ENCODE data around the gene VRTN. TPM values are rescaled to one million over a fixed set of nuclear protein-coding genes. Genes with fewer than 3 reads are reported as not detected.

The VRTN gene
- total RNA-seq, 1 experiment from 2014 or later, result 104 TPM

DNA sequence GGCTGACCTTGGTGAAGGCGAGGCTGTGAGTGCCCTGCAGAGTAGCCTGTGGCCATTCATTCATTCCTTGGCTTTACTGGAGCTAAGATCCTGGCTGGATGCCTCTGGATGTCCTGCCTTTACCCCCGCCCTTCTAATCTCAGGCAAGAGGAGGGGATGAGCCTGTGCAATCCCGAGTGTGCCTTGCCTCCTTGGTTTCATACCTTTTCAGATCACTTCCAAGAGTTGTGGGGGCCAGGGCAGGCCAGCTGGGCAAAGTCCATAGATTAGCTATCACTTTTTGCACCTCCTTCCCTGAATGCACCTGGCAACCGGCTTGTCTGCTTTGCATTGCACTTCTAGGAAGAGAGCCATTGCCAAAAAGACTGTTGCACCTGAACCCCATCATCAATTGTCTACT, 1.5 kb downstream of the VRTN start:
- no peaks in the 10 kb centered on the region for H4K20me1 ChIP-seq (ENCODE audit: control insufficient read depth, insufficient read depth, insufficient read length)
- Mint-ChIP-seq H3K36me3 (ENCODE audit: insufficient read depth in 1 of 3, low read depth in 3 of 3) (peaks cover 13 to 30% (median 24%) of the 10 kb centered on the region in 3 experiments; a peak in 6 of 7 replicates), H3K27me3 (ENCODE audit: low read depth) (no peaks in the 10 kb centered on the region), H3K4me3 (peak overlapping the region; percentile 92 to 96), H3K4me1 (peaks cover 49 to 61% of the 10 kb centered on the region in 2 experiments), H3K27ac (peak overlapping the region; percentile 88 to 98 (median 94); a peak in 6 of 7 replicates), H3K9me3 (no peaks in the 10 kb centered on the region; a peak in 1 of 5 replicates)
- H4K8ac ChIP-seq (replicated peaks; ENCODE audit: insufficient read length, low read depth, low read length), result no peak overlapping the region
- H3K4me1 ChIP-seq (ENCODE audit: insufficient read depth, low read length), result peaks cover 3% of the 10 kb centered on the region; the same call in 1 of the 2 replicates
- no peak overlapping the region for H3K14ac ChIP-seq (ENCODE audit: insufficient read depth, low read length)
- H4K5ac ChIP-seq (ENCODE audit: insufficient read length, low read depth, low read length), result no peak overlapping the region
- peaks cover 29% of the 10 kb centered on the region for H3K23me2 ChIP-seq (ENCODE audit: insufficient read length, low read depth, low read length, poor library complexity, severe bottlenecking)
- TF ChIP-seq, protein P1, sequence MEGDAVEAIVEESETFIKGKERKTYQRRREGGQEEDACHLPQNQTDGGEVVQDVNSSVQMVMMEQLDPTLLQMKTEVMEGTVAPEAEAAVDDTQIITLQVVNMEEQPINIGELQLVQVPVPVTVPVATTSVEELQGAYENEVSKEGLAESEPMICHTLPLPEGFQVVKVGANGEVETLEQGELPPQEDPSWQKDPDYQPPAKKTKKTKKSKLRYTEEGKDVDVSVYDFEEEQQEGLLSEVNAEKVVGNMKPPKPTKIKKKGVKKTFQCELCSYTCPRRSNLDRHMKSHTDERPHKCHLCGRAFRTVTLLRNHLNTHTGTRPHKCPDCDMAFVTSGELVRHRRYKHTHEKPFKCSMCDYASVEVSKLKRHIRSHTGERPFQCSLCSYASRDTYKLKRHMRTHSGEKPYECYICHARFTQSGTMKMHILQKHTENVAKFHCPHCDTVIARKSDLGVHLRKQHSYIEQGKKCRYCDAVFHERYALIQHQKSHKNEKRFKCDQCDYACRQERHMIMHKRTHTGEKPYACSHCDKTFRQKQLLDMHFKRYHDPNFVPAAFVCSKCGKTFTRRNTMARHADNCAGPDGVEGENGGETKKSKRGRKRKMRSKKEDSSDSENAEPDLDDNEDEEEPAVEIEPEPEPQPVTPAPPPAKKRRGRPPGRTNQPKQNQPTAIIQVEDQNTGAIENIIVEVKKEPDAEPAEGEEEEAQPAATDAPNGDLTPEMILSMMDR (conservative IDR thresholded peaks at IDR 0.05), result no peak
- peak overlapping the region; percentile 90 for H3K4me2 ChIP-seq (ENCODE audit: insufficient read depth, insufficient read length, low read length)
- no peak overlapping the region for H4K91ac ChIP-seq (ENCODE audit: insufficient read length, low read depth, low read length)
- no peak overlapping the region for H3K18ac ChIP-seq (ENCODE audit: insufficient read length, low read depth, low read length)
- H2AFZ ChIP-seq (ENCODE audit: low read length), result no peak overlapping the region
- peaks cover 51% of the 10 kb centered on the region for H3K79me2 ChIP-seq (ENCODE audit: insufficient read depth, low read length)
- H2AK5ac ChIP-seq (ENCODE audit: insufficient read length, low read length), result no peak overlapping the region
- H3K27me3 ChIP-seq (ENCODE audit: insufficient read depth, low read length), result no peaks in the 10 kb centered on the region
- no peak overlapping the region for H2BK20ac ChIP-seq (ENCODE audit: low read depth, low read length, poor library complexity, severe bottlenecking)
- H3K4ac ChIP-seq (ENCODE audit: low read depth, low read length), result no peak overlapping the region
- no peak overlapping the region for H2BK15ac ChIP-seq (ENCODE audit: low read depth, low read length)
- DNase-seq, result no peak
- no peak overlapping the region for H2BK120ac ChIP-seq (ENCODE audit: low read depth, low read length, poor library complexity, severe bottlenecking)
- H3K56ac ChIP-seq (ENCODE audit: insufficient read length, low read depth, low read length), result no peak overlapping the region
- no peak overlapping the region for H3K23ac ChIP-seq (ENCODE audit: insufficient read length, low read depth, low read length)
- no CpG with 5 or more reads among the region's 4 CpGs for WGBS (ENCODE audit: extremely low coverage, insufficient read length, low lambda C conversion rate)
- H3T11ph ChIP-seq (ENCODE audit: low read length), result no peak overlapping the region
- no peak overlapping the region for H2BK5ac ChIP-seq (ENCODE audit: insufficient read length, low read length)
- no peak overlapping the region for H2BK12ac ChIP-seq (ENCODE audit: insufficient read length, low read depth, low read length)
- no peak overlapping the region for H3K27ac ChIP-seq (ENCODE audit: insufficient read length, low read depth, low read length)
- no peaks in the 10 kb centered on the region for H3K9me3 ChIP-seq (ENCODE audit: control insufficient read depth, low read depth, low read length)
- H3K79me1 ChIP-seq (ENCODE audit: insufficient read depth, low read depth, low read length, poor library complexity, severe bottlenecking), result no peaks in the 10 kb centered on the region
- peak overlapping the region; percentile 76 for H3K9ac ChIP-seq (ENCODE audit: extremely low read depth, insufficient read length, low read length)
